ENCODE measurements around the gene ZG16. TPM values are rescaled to one million over a fixed set of nuclear protein-coding genes. Genes with fewer than 3 reads are reported as not detected.

The ZG16 gene
- total and polyA plus RNA-seq, 7 donors: 0.01 to 0.03 (median 0.01) TPM; not detected in 4

DNA sequence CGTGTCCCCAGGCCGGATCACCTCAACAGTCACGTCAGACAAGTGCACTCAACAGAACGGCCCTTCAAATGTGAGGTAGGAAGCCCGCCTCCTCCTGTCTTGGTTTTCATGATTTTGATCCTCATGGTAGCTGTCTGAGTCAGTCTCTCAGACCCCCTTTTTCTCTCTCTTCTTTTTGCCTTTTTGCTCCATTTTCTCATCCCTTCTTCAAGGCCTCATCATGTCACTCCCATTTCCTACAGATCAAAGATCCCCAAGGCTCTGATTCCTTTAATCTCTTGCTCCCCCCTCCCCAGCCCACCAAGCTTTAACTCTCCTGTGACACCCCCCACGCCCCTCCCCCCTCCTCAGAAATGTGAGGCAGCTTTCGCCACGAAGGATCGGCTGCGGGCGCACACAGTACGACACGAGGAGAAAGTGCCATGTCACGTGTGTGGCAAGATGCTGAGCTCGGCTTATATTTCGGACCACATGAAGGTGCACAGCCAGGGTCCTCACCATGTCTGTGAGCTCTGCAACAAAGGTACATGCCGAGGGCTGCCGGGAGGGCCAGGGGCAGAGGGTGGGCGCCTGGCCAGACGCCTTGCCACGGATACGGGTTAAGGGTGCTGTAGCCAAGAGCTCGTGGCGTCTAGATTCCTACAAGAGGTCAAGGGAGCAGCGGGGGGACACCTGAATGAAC is 30.3 kb downstream of the ZG16 start:
- Histone ChIP-seq H3K9me3 (no peaks in the 10 kb centered on the region), H3K4me1 (peaks cover 53% of the 10 kb centered on the region), H3K36me3 (ENCODE audit: insufficient read depth in 1 of 2, low read depth in 1 of 2) (peaks cover 0 to 19% of the 10 kb centered on the region in 2 donors), H3K27me3 (ENCODE audit: insufficient read depth in 3 of 3, low read length in 2 of 3) (no peaks in the 10 kb centered on the region), H3K27ac (peak overlapping the region; percentile 89), H3K4me3 (peak overlapping the region; percentile 71)
- 45 to 65% (median 52%) methylated on average over 25 of the region's 25 CpGs for WGBS, 3 donors
- TF ChIP-seq, protein P1, sequence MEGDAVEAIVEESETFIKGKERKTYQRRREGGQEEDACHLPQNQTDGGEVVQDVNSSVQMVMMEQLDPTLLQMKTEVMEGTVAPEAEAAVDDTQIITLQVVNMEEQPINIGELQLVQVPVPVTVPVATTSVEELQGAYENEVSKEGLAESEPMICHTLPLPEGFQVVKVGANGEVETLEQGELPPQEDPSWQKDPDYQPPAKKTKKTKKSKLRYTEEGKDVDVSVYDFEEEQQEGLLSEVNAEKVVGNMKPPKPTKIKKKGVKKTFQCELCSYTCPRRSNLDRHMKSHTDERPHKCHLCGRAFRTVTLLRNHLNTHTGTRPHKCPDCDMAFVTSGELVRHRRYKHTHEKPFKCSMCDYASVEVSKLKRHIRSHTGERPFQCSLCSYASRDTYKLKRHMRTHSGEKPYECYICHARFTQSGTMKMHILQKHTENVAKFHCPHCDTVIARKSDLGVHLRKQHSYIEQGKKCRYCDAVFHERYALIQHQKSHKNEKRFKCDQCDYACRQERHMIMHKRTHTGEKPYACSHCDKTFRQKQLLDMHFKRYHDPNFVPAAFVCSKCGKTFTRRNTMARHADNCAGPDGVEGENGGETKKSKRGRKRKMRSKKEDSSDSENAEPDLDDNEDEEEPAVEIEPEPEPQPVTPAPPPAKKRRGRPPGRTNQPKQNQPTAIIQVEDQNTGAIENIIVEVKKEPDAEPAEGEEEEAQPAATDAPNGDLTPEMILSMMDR (IDR thresholded peaks at IDR 0.05): no peak
- peak in 1 of 2 donors; percentile 59 for DNase-seq
- ATAC-seq: no peak
- intact Hi-C loops (cut with DNase I): loop anchor here in 1 of 2 donors (5.0 kb wide), 1 partner anchor 211 kb away; no protein-coding TSS in a partner anchor

- Histone ChIP-seq H3K4me3 (peak overlapping the region; percentile 71), H3K36me3 (ENCODE audit: insufficient read depth in 1 of 2, low read depth in 1 of 2) (peaks cover 0 to 19% of the 10 kb centered on the region in 2 donors), H3K27ac (peak overlapping the region; percentile 89), H3K4me1 (peaks cover 46% of the 10 kb centered on the region), H3K9me3 (no peaks in the 10 kb centered on the region), H3K27me3 (ENCODE audit: insufficient read depth in 3 of 3, low read length in 2 of 3) (no peaks in the 10 kb centered on the region)
- TF ChIP-seq, protein P1 (IDR thresholded peaks at IDR 0.05): no peak
- DNase-seq: peak in 1 of 2 donors; percentile 65
- WGBS, 3 donors: 78 to 84% (median 79%) methylated on average over 22 to 31 of the region's 31 CpGs
- intact Hi-C loops (cut with DNase I): loop anchor here in 1 of 2 donors (5.0 kb wide), 1 partner anchor 212 kb away; no protein-coding TSS in a partner anchor
- no peak for ATAC-seq
These were observed 31.1 kb downstream of the ZG16 start for GRCh38 chr16:29809031-29809747.

DNA sequence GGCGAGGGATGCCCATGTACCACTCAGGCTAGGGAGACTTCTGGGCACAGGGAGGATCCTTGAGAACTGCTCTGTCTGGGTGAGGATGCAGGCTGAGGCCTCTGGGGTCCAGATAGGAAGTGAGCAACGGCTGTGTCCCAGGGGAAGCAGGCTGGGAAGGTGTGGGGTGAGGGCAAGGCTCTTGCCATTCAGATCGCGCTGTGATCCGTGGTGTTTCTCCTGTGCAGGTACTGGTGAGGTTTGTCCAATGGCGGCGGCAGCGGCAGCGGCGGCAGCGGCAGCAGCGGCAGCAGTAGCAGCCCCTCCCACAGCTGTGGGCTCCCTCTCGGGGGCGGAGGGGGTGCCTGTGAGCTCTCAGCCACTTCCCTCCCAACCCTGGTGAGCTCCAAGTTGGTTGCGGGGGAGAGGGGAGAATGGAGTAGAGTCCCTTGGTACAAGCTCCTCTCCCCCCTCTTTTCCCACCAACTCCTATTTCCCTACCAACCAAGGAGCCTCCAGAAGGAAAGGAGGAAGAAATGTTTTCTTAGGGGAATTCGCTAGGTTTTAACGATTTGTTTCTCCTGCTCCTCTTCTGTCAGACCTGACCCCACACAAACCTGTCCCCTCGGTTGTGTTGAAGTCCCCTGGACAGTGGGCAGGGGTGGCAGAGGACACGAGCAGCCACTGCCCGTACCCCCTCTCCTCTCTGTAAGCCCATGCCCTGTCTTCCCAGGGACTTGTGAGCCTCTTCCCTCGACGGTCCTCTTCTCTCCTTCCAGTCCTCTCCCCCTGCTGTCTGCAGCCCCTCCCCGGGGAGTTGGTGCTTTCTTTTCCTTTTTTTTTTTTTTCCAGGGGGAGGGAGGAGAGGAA is 32.0 kb downstream of the ZG16 start:
- H3K4me3 ChIP-seq: peak overlapping the region; percentile 34
- H3K36me3 ChIP-seq (ENCODE audit: insufficient read depth in 1 of 2, low read depth in 1 of 2): peaks cover 0 to 19% of the 10 kb centered on the region in 2 donors
- 54 to 65% (median 55%) methylated on average over 13 to 23 of the region's 23 CpGs for WGBS, 3 donors
- no peaks in the 10 kb centered on the region for H3K27me3 ChIP-seq (ENCODE audit: insufficient read depth in 3 of 3, low read length in 2 of 3)
- ATAC-seq (no peak), DNase-seq (peak in 1 of 2 donors; percentile 54)
- intact Hi-C loops (cut with DNase I): loop anchor here in 1 of 2 donors (5.0 kb wide), 1 partner anchor 213 kb away; no protein-coding TSS in a partner anchor
- TF ChIP-seq, protein P1 (IDR thresholded peaks at IDR 0.05): no peak
- H3K4me1 ChIP-seq: peaks cover 44% of the 10 kb centered on the region
- peak overlapping the region; percentile 89 for H3K27ac ChIP-seq
- H3K9me3 ChIP-seq: no peaks in the 10 kb centered on the region

GRCh38 chr16:29810699-29811169 is 32.7 kb downstream of the ZG16 start:
- no peaks in the 10 kb centered on the region for H3K27me3 ChIP-seq (ENCODE audit: insufficient read depth in 3 of 3, low read length in 2 of 3)
- no peak for ATAC-seq
- 28 to 38% (median 30%) methylated on average over 7 to 9 of the region's 9 CpGs for WGBS, 3 donors
- peaks cover 0 to 19% of the 10 kb centered on the region in 2 donors for H3K36me3 ChIP-seq (ENCODE audit: insufficient read depth in 1 of 2, low read depth in 1 of 2)
- intact Hi-C loops (cut with DNase I): no loop called here
- peak overlapping the region; percentile 89 for H3K27ac ChIP-seq
- DNase-seq: peak in 1 of 2 donors; percentile 54
- H3K4me1 ChIP-seq: peaks cover 46% of the 10 kb centered on the region
- H3K4me3 ChIP-seq: peak overlapping the region; percentile 74
- H3K9me3 ChIP-seq: no peaks in the 10 kb centered on the region
- TF ChIP-seq, protein P1 (IDR thresholded peaks at IDR 0.05): no peak

Data from psoas muscle (tissue), 8 donors.